Measurements from ENCODE around the gene PIGB.

PIGB gene

DNA sequence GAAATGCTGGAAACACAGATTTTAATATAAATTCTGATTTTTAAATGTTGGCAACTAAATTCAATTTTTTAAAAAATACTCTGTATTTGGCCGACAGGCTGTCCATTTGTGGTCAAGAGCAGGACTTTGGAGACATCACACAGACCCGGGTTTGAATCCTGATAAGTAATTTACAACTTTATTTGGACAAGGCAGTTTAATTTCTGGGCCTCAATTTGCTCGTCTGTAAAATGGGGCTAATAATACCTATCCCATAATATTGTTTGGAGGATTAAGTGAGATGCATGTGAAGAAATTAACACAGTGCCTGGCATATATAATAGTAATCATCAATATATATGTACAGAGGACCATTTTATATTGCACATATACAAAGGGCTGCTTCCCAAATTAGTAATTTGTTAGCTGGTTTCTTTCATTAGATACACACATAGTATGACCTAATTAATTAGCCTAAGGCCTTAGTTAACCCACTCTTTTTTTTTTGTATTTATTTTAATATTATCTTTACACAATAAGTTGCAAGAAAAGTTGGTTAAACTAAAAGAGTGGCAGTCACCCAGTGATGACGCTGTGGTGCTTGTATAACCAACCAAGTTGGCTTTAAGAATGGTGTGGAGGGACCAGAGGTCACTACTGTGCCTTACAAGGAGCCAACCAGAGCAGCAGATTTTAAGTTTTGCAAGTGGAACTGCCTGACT lies 665 bp downstream of the PIGB start:
- H3K36me3 ChIP-seq (ENCODE audit: insufficient read depth, low read length): no peaks in the 10 kb centered on the region
- H3K27ac ChIP-seq (ENCODE audit: low read depth, low read length): peak overlapping the region; percentile 87; the same call in 1 of the 2 replicates
- H3K4me1 ChIP-seq (ENCODE audit: control insufficient read depth, insufficient read depth, low read length, unreplicated experiment): no peaks in the 10 kb centered on the region
- no peaks in the 10 kb centered on the region for H3K27me3 ChIP-seq (ENCODE audit: insufficient read depth, low read length)
- peak overlapping the region; percentile 100 for H2AFZ ChIP-seq (ENCODE audit: low read length, unreplicated experiment)
- peaks cover 31% of the 10 kb centered on the region for H3K79me2 ChIP-seq (ENCODE audit: control insufficient read depth, insufficient read depth, low read length, unreplicated experiment)
- peak overlapping the region; percentile 98 for H3K4me3 ChIP-seq (ENCODE audit: low read depth, low read length)

DNA sequence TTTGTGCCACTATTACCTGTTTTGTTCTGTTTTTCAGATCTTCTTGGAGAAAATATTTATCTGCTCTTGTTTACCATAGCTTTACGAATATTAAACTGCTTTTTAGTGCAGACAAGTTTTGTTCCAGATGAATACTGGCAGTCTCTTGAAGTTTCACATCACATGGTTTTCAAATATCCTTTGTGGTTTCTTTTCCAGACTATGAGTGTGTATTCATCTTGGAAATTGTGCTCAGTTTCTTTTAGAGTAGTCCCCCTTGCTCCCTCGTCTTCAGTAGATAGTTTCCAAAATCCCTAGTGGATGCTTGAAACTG lies 1.2 kb downstream of the PIGB start:
- H3K4me1 ChIP-seq (ENCODE audit: control insufficient read depth, insufficient read depth, low read length, unreplicated experiment): no peaks in the 10 kb centered on the region
- H3K4me3 ChIP-seq (ENCODE audit: low read depth, low read length): peak overlapping the region; percentile 98
- H3K79me2 ChIP-seq (ENCODE audit: control insufficient read depth, insufficient read depth, low read length, unreplicated experiment): peaks cover 31% of the 10 kb centered on the region
- H2AFZ ChIP-seq (ENCODE audit: low read length, unreplicated experiment): peak overlapping the region; percentile 19
- no peak overlapping the region for H3K27ac ChIP-seq (ENCODE audit: low read depth, low read length)
- no peaks in the 10 kb centered on the region for H3K36me3 ChIP-seq (ENCODE audit: insufficient read depth, low read length)
- no peaks in the 10 kb centered on the region for H3K27me3 ChIP-seq (ENCODE audit: insufficient read depth, low read length)

DNA sequence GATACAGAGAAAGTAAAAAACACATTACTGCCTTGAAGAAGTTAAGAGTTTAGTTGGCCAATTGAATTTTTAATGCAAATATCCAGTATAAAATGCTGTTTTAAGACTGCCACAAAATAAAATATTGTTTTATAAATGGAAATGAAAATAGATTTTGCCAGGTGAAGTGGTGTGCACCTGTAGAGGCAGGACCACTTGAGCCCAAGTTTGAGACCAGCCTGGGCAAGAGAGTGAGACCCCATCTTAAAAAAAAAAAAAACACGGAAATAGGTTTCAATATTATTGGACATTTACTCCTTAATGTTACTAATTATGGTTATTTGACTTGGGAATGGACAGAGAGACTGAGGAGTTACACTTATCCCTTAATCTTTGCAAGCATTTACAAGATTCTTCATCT lies 1.9 kb downstream of the PIGB start:
- Histone ChIP-seq H3K36me3 (ENCODE audit: insufficient read depth, low read length) (no peaks in the 10 kb centered on the region), H3K27ac (ENCODE audit: low read depth, low read length) (no peak overlapping the region), H3K27me3 (ENCODE audit: insufficient read depth, low read length) (no peaks in the 10 kb centered on the region), H3K79me2 (ENCODE audit: control insufficient read depth, insufficient read depth, low read length, unreplicated experiment) (peaks cover 29% of the 10 kb centered on the region), H2AFZ (ENCODE audit: low read length, unreplicated experiment) (no peak overlapping the region), H3K4me1 (ENCODE audit: control insufficient read depth, insufficient read depth, low read length, unreplicated experiment) (no peaks in the 10 kb centered on the region), H3K4me3 (ENCODE audit: low read depth, low read length) (no peak overlapping the region; the same call in 1 of the 2 replicates)

- Histone ChIP-seq H3K79me2 (ENCODE audit: control insufficient read depth, insufficient read depth, low read length, unreplicated experiment) (peaks cover 21% of the 10 kb centered on the region), H3K36me3 (ENCODE audit: insufficient read depth, low read length) (no peaks in the 10 kb centered on the region), H3K27ac (ENCODE audit: low read depth, low read length) (no peak overlapping the region), H3K4me3 (ENCODE audit: low read depth, low read length) (no peak overlapping the region), H3K4me1 (ENCODE audit: control insufficient read depth, insufficient read depth, low read length, unreplicated experiment) (no peaks in the 10 kb centered on the region), H3K27me3 (ENCODE audit: insufficient read depth, low read length) (no peaks in the 10 kb centered on the region), H2AFZ (ENCODE audit: low read length, unreplicated experiment) (no peak overlapping the region)
These were observed 3.4 kb downstream of the PIGB start for GRCh38 chr15:55322467-55322866.

DNA sequence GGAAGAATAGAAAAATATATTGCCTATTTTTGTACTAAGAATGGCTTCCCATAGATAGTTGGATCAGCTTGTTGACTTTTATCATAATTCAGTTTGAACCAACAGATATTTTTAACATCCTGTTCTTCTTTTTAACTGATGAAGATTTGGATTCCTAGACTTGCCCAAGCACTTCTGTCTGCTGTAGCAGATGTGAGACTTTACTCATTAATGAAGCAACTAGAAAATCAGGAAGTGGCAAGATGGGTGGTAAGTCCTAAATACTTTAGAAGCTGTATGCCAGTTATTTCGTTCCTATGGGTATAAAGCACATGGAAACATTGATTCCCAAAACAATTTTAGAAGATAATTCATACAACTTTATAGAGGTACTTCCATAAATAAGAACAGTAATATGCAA lies 8.4 kb downstream of the PIGB start:
- Histone ChIP-seq H3K27ac (ENCODE audit: low read depth, low read length) (no peak overlapping the region), H3K4me1 (ENCODE audit: control insufficient read depth, insufficient read depth, low read length, unreplicated experiment) (no peaks in the 10 kb centered on the region), H2AFZ (ENCODE audit: low read length, unreplicated experiment) (no peak overlapping the region), H3K36me3 (ENCODE audit: insufficient read depth, low read length) (no peaks in the 10 kb centered on the region), H3K79me2 (ENCODE audit: control insufficient read depth, insufficient read depth, low read length, unreplicated experiment) (no peaks in the 10 kb centered on the region), H3K27me3 (ENCODE audit: insufficient read depth, low read length) (no peaks in the 10 kb centered on the region), H3K4me3 (ENCODE audit: low read depth, low read length) (no peak overlapping the region)

GRCh38 chr15:55334371-55334770 lies 15.3 kb downstream of the PIGB start:
- no peaks in the 10 kb centered on the region for H3K4me1 ChIP-seq (ENCODE audit: control insufficient read depth, insufficient read depth, low read length, unreplicated experiment)
- no peak overlapping the region for H2AFZ ChIP-seq (ENCODE audit: low read length, unreplicated experiment)
- H3K27ac ChIP-seq (ENCODE audit: low read depth, low read length): no peak overlapping the region
- no peaks in the 10 kb centered on the region for H3K79me2 ChIP-seq (ENCODE audit: control insufficient read depth, insufficient read depth, low read length, unreplicated experiment)
- no peaks in the 10 kb centered on the region for H3K27me3 ChIP-seq (ENCODE audit: insufficient read depth, low read length)
- H3K36me3 ChIP-seq (ENCODE audit: insufficient read depth, low read length): peaks cover 6% of the 10 kb centered on the region; the same call in 1 of the 2 replicates
- H3K4me3 ChIP-seq (ENCODE audit: low read depth, low read length): no peak overlapping the region

DNA sequence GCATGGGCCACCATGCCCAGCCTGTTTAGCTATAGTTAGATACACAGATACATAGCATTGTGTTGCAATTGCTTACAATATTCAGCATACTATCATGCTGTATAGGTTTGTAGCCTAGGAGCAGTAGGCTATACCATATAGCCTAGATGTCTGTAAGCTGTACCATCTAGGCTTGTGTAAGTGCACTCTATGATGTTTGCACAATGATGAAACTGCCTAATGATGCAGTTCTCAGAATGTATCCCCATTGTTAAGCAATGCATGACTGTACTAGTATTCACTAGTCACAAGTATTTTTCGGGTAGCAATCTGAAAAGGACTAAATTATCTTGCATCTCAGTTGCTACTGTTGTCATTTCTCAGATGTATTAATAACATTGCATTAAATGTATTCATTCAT lies 16.0 kb downstream of the PIGB start:
- Histone ChIP-seq H3K4me3 (ENCODE audit: low read depth, low read length) (no peak overlapping the region), H3K36me3 (ENCODE audit: insufficient read depth, low read length) (peaks cover 6% of the 10 kb centered on the region; the same call in 1 of the 2 replicates), H3K4me1 (ENCODE audit: control insufficient read depth, insufficient read depth, low read length, unreplicated experiment) (no peaks in the 10 kb centered on the region), H3K27ac (ENCODE audit: low read depth, low read length) (no peak overlapping the region), H3K27me3 (ENCODE audit: insufficient read depth, low read length) (no peaks in the 10 kb centered on the region), H3K79me2 (ENCODE audit: control insufficient read depth, insufficient read depth, low read length, unreplicated experiment) (no peaks in the 10 kb centered on the region), H2AFZ (ENCODE audit: low read length, unreplicated experiment) (no peak overlapping the region)

GRCh38 chr15:55337160-55337559 lies 18.1 kb downstream of the PIGB start:
- H3K79me2 ChIP-seq (ENCODE audit: control insufficient read depth, insufficient read depth, low read length, unreplicated experiment): no peaks in the 10 kb centered on the region
- H3K27me3 ChIP-seq (ENCODE audit: insufficient read depth, low read length): no peaks in the 10 kb centered on the region
- no peak overlapping the region for H3K4me3 ChIP-seq (ENCODE audit: low read depth, low read length)
- peaks cover 6% of the 10 kb centered on the region for H3K36me3 ChIP-seq (ENCODE audit: insufficient read depth, low read length)
- no peak overlapping the region for H2AFZ ChIP-seq (ENCODE audit: low read length, unreplicated experiment)
- H3K27ac ChIP-seq (ENCODE audit: low read depth, low read length): no peak overlapping the region
- H3K4me1 ChIP-seq (ENCODE audit: control insufficient read depth, insufficient read depth, low read length, unreplicated experiment): no peaks in the 10 kb centered on the region

DNA sequence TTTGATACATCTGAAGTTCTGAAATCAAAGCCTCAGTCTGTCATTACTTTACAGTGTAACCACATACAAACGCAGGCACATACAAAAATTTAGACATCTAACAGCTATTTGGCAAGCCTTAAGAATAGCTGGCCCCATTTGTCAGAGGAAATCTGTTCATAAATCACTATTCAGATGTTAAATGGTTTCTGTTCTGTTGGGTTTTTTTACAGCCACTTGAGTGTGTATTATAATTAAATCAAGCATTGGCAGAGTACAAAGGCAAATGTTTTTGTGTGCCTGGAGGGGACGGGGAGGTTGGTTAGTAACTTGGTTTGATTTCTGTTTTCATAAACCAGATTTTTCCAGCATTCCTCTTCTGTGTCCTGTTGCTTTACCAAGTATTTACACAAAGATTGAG lies 24.1 kb downstream of the PIGB start:
- Histone ChIP-seq H3K27ac (ENCODE audit: low read depth, low read length) (no peak overlapping the region), H3K36me3 (ENCODE audit: insufficient read depth, low read length) (peaks cover 3% of the 10 kb centered on the region; the same call in 1 of the 2 replicates), H3K27me3 (ENCODE audit: insufficient read depth, low read length) (no peaks in the 10 kb centered on the region), H2AFZ (ENCODE audit: low read length, unreplicated experiment) (no peak overlapping the region), H3K79me2 (ENCODE audit: control insufficient read depth, insufficient read depth, low read length, unreplicated experiment) (no peaks in the 10 kb centered on the region), H3K4me1 (ENCODE audit: control insufficient read depth, insufficient read depth, low read length, unreplicated experiment) (no peaks in the 10 kb centered on the region), H3K4me3 (ENCODE audit: low read depth, low read length) (no peak overlapping the region)

DNA sequence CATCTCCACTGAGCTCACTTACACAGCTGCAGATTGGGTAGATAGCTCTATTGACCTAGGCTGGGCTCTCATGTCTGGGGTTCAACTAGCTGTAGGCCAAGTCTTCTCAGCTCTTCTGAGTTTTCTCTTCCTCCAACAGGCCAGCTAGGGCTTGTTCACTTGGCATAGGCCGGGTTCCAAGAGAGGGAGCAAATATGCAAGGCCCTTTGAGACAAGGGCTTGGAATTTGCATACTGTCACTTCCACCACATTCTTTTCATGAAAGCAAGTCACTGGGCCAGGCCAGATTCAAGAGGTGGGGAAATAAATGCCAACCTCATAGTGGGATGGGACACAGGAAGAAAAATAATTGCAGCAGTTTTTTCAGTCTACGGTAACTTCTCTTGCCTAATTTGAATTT lies 25.2 kb downstream of the PIGB start:
- no peak overlapping the region for H2AFZ ChIP-seq (ENCODE audit: low read length, unreplicated experiment)
- H3K27ac ChIP-seq (ENCODE audit: low read depth, low read length): no peak overlapping the region
- H3K4me3 ChIP-seq (ENCODE audit: low read depth, low read length): no peak overlapping the region
- no peaks in the 10 kb centered on the region for H3K4me1 ChIP-seq (ENCODE audit: control insufficient read depth, insufficient read depth, low read length, unreplicated experiment)
- H3K27me3 ChIP-seq (ENCODE audit: insufficient read depth, low read length): no peaks in the 10 kb centered on the region
- no peaks in the 10 kb centered on the region for H3K79me2 ChIP-seq (ENCODE audit: control insufficient read depth, insufficient read depth, low read length, unreplicated experiment)
- H3K36me3 ChIP-seq (ENCODE audit: insufficient read depth, low read length): peaks cover under 1% of the 10 kb centered on the region; the same call in 1 of the 2 replicates

GRCh38 chr15:55348281-55348778 lies 29.3 kb downstream of the PIGB start:
- Histone ChIP-seq H3K27ac (ENCODE audit: low read depth, low read length) (no peak overlapping the region), H3K27me3 (ENCODE audit: insufficient read depth, low read length) (no peaks in the 10 kb centered on the region), H3K79me2 (ENCODE audit: control insufficient read depth, insufficient read depth, low read length, unreplicated experiment) (no peaks in the 10 kb centered on the region), H3K4me1 (ENCODE audit: control insufficient read depth, insufficient read depth, low read length, unreplicated experiment) (no peaks in the 10 kb centered on the region), H3K36me3 (ENCODE audit: insufficient read depth, low read length) (0 out of 2 replicates have a peak, but pooled peaks cover 4% of the 10 kb centered on the region), H2AFZ (ENCODE audit: low read length, unreplicated experiment) (no peak overlapping the region), H3K4me3 (ENCODE audit: low read depth, low read length) (no peak overlapping the region)

Measured in ACC112 (cell line).